ENCODE data around the gene ELOB.

ELOB gene

GRCh38 chr16:2799859-2800226 is 22.8 kb upstream of the ELOB start:
- no peak for TF ChIP-seq CTCF (IDR thresholded peaks at IDR 0.05; ENCODE audit: low read depth, low read length)

GRCh38 chr16:2799205-2799858 is 22.3 kb upstream of the ELOB start:
- H3K4me3 ChIP-seq (replicated peaks in 1 of 2; ENCODE audit: low read depth in 2 of 2, low read length in 2 of 2) = no peak overlapping the region
- no peak for DNase-seq (ENCODE audit: low read depth in 2 of 2)
- no peak for TF ChIP-seq CTCF (IDR thresholded peaks at IDR 0.05; ENCODE audit: low read depth, low read length)

More at GRCh38 chr16:2799859-2800226, 22.8 kb upstream of the ELOB start:
- H3K4me3 ChIP-seq (replicated peaks in 1 of 2; ENCODE audit: low read depth in 2 of 2, low read length in 2 of 2) = no peak overlapping the region
- DNase-seq (ENCODE audit: low read depth in 2 of 2) = peak in 1 of 2 donors; percentile 31

GRCh38 chr16:2798723-2799204 is 21.7 kb upstream of the ELOB start:
- no peak for DNase-seq (ENCODE audit: low read depth in 2 of 2)
- no peak overlapping the region for H3K4me3 ChIP-seq (replicated peaks in 1 of 2; ENCODE audit: low read depth in 2 of 2, low read length in 2 of 2)
- no peak for TF ChIP-seq CTCF (IDR thresholded peaks at IDR 0.05; ENCODE audit: low read depth, low read length)

- DNase-seq (ENCODE audit: low read depth in 2 of 2) = peak in 1 of 2 donors; percentile 23
- no peak for TF ChIP-seq CTCF (IDR thresholded peaks at IDR 0.05; ENCODE audit: low read depth, low read length)
- no peak overlapping the region for H3K4me3 ChIP-seq (replicated peaks in 1 of 2; ENCODE audit: low read depth in 2 of 2, low read length in 2 of 2)
These were observed 18.5 kb upstream of the ELOB start for GRCh38 chr16:2795395-2796143.

GRCh38 chr16:2792940-2793339 is 15.9 kb upstream of the ELOB start:
- TF ChIP-seq CTCF (IDR thresholded peaks at IDR 0.05; ENCODE audit: low read depth, low read length) = no peak
- DNase-seq (ENCODE audit: low read depth in 2 of 2) = no peak
- no peak overlapping the region for H3K4me3 ChIP-seq (replicated peaks in 1 of 2; ENCODE audit: low read depth in 2 of 2, low read length in 2 of 2)

- no peak for DNase-seq (ENCODE audit: low read depth in 2 of 2)
- TF ChIP-seq CTCF (IDR thresholded peaks at IDR 0.05; ENCODE audit: low read depth, low read length) = no peak
- no peak overlapping the region for H3K4me3 ChIP-seq (replicated peaks in 1 of 2; ENCODE audit: low read depth in 2 of 2, low read length in 2 of 2)
These were observed 14.1 kb upstream of the ELOB start for GRCh38 chr16:2791174-2791573.
